Keratinocyte (primary cell): Measurements from ENCODE around the gene FAM53A.

Experiments
- CTCF ChIP-seq, 3 experiments: IDR thresholded peaks in 1 of 3; conservative IDR thresholded peaks in 1 of 3; optimal IDR thresholded peaks in 1 of 3; 2 replicates in 2 of 3; 3 replicates in 1 of 3; pipeline versions ENCODE3 to v1.5.1; 2011; ENCODE audit warnings: low read length in 3 of 3, mild to moderate bottlenecking in 3 of 3, moderate library complexity in 2 of 3, control low read depth in 1 of 3, inconsistent platforms in 1 of 3; ENCODE audit not compliant: insufficient read depth in 2 of 3; ENCODE audit errors: extremely low read depth in 1 of 3
- EZH2 ChIP-seq: IDR thresholded peaks from one replicate; pipeline ENCODE4 v1.6.1; 2012; ENCODE audit warnings: inconsistent platforms, mild to moderate bottlenecking, low read length, moderate library complexity

GRCh38 chr4:1705732-1706131 lies 21.6 kb upstream of the FAM53A start:
- TF ChIP-seq CTCF (optimal IDR thresholded peaks at IDR 0.05 in 1 of 3, IDR thresholded peaks at IDR 0.05 in 1 of 3, conservative IDR thresholded peaks at IDR 0.05 in 1 of 3; ENCODE audit: extremely low read depth in 1 of 3, insufficient read depth in 2 of 3, low read length in 3 of 3) (no peak), EZH2 (no peak)
